Activated naive CD8-positive, alpha-beta T cell treated with anti-CD3 and anti-CD28 coated beads, Interleukin-2, amount 10 ng/mL, durations not matched to agents 7 days and 5 days (primary cell): ENCODE measurements around the gene XPC. TPM values are rescaled to one million over a fixed set of nuclear protein-coding genes. Genes with fewer than 3 reads are reported as not detected.

Experiments used
- ATAC-seq: fragments of 150-1000 bp; cut with Tn5 transposase; one replicate; pipeline ENCODE4 v1.10.0; 2021; ENCODE audit warnings: low read depth, moderate library complexity
- POLR2A ChIA-PET: fragments of 350-600 bp; sonication (Branson Sonifier 250); formaldehyde crosslinking; loops from one replicate; lab custom pipeline; 2021; ENCODE audit warnings: antibody characterized with exemption; lab: Charles Lee
- DNase-seq: peaks from one replicate; pipeline ENCODE4 v3.0.0; 2021
- H3K27ac Mint-ChIP-seq: one replicate; pipeline ENCODE4 v1.8.0; 2022; ENCODE audit warnings: mild to moderate bottlenecking, mixed read lengths
- H3K27me3 Mint-ChIP-seq: one replicate; pipeline ENCODE4 v1.8.0; 2022; ENCODE audit warnings: mild to moderate bottlenecking, moderate library complexity, mixed read lengths
- H3K36me3 Mint-ChIP-seq: one replicate; pipeline ENCODE4 v1.8.0; 2021; ENCODE audit warnings: mild to moderate bottlenecking, mixed read lengths
- H3K4me1 Mint-ChIP-seq: one replicate; pipeline ENCODE4 v1.8.0; 2021; ENCODE audit warnings: mixed read lengths
- H3K4me3 Mint-ChIP-seq: one replicate; pipeline ENCODE4 v1.8.0; 2022; ENCODE audit warnings: mild to moderate bottlenecking, moderate library complexity, mixed read lengths
- H3K9me3 Mint-ChIP-seq: one replicate; pipeline ENCODE4 v1.8.0; 2021; ENCODE audit warnings: mixed read lengths
- total RNA-seq, 2 experiments: library from RNA; stranded (reverse); gene quantifications; one replicate each; pipeline ENCODE4 v1.2.3, GENCODE V29; 2021

Gene XPC
- total RNA-seq, 2 experiments from 2014 or later: 53.3 to 56.8 TPM

GRCh38 chr3:14146381-14147065, 31.9 kb downstream of the XPC start:
- Mint-ChIP-seq H3K27ac (no peak overlapping the region), H3K9me3 (no peaks in the 10 kb centered on the region), H3K4me1 (peaks cover 17% of the 10 kb centered on the region), H3K36me3 (peaks cover 13% of the 10 kb centered on the region), H3K27me3 (no peaks in the 10 kb centered on the region), H3K4me3 (no peak overlapping the region)
- POLR2A ChIA-PET: interaction anchor here (0.8 to 5.6 kb wide), 2 partner anchors 22 to 32 kb away, joined by 3 to 31 read pairs; partner anchors contain the start of genes CHCHD4, LSM3, TMEM43 and XPC
- DNase-seq (no peak), ATAC-seq (no peak)

- Mint-ChIP-seq H3K9me3 (no peaks in the 10 kb centered on the region), H3K36me3 (peaks cover 10% of the 10 kb centered on the region), H3K4me1 (peaks cover 17% of the 10 kb centered on the region), H3K27me3 (no peaks in the 10 kb centered on the region), H3K27ac (peak overlapping the region; percentile 34), H3K4me3 (no peak overlapping the region)
- POLR2A ChIA-PET: interaction anchor here (0.7 to 5.6 kb wide), 6 partner anchors 13 to 286 kb away, joined by 3 to 31 read pairs (median 6); partner anchors contain the start of genes CHCHD4, LSM3, TMEM43 and XPC
- no peak for DNase-seq
- no peak for ATAC-seq
Measured at GRCh38 chr3:14145670-14146380, 32.6 kb downstream of the XPC start.

GRCh38 chr3:14145236-14145635, 33.2 kb downstream of the XPC start:
- Mint-ChIP-seq H3K27ac (peak overlapping the region; percentile 76), H3K9me3 (no peaks in the 10 kb centered on the region), H3K27me3 (no peaks in the 10 kb centered on the region), H3K36me3 (peaks cover 9% of the 10 kb centered on the region), H3K4me1 (peaks cover 17% of the 10 kb centered on the region), H3K4me3 (peak overlapping the region; percentile 32)
- ATAC-seq (no peak), DNase-seq (no peak)
- POLR2A ChIA-PET: interaction anchor here (0.7 to 5.6 kb wide), 5 partner anchors 13 to 287 kb away, joined by 3 to 31 read pairs (median 10); partner anchors contain the start of genes CHCHD4, LSM3, TMEM43 and XPC

- POLR2A ChIA-PET: interaction anchor here (0.7 to 5.6 kb wide), 5 partner anchors 14 to 287 kb away, joined by 3 to 31 read pairs (median 10); partner anchors contain the start of genes CHCHD4, LSM3, TMEM43 and XPC
- Mint-ChIP-seq H3K4me3 (peak overlapping the region; percentile 61), H3K27ac (peak overlapping the region; percentile 77), H3K9me3 (no peaks in the 10 kb centered on the region), H3K27me3 (no peaks in the 10 kb centered on the region), H3K36me3 (peaks cover 9% of the 10 kb centered on the region), H3K4me1 (peaks cover 17% of the 10 kb centered on the region)
- ATAC-seq (peak; percentile 89), DNase-seq (peak; percentile 46)
Measured at GRCh38 chr3:14144423-14145075, 33.9 kb downstream of the XPC start.

GRCh38 chr3:14143271-14144225, 34.9 kb downstream of the XPC start:
- POLR2A ChIA-PET: interaction anchor here (1.6 to 5.6 kb wide), 3 partner anchors 15 to 35 kb away, joined by 3 to 31 read pairs (median 24); partner anchors contain the start of genes CHCHD4, LSM3, TMEM43 and XPC
- peaks cover 17% of the 10 kb centered on the region for H3K4me1 Mint-ChIP-seq
- no peaks in the 10 kb centered on the region for H3K27me3 Mint-ChIP-seq
- H3K4me3 Mint-ChIP-seq: no peak overlapping the region
- H3K9me3 Mint-ChIP-seq: no peaks in the 10 kb centered on the region
- ATAC-seq (no peak), DNase-seq (no peak)
- H3K36me3 Mint-ChIP-seq: peaks cover 9% of the 10 kb centered on the region
- peak overlapping the region; percentile 73 for H3K27ac Mint-ChIP-seq

- Mint-ChIP-seq H3K36me3 (peaks cover 9% of the 10 kb centered on the region), H3K4me3 (peak overlapping the region; percentile 27), H3K4me1 (peaks cover 17% of the 10 kb centered on the region), H3K27me3 (no peaks in the 10 kb centered on the region), H3K9me3 (no peaks in the 10 kb centered on the region), H3K27ac (peak overlapping the region; percentile 72)
- no peak for ATAC-seq
- POLR2A ChIA-PET: interaction anchor here (3.9 to 5.6 kb wide), 2 partner anchors 18 to 36 kb away, joined by 24 to 31 read pairs; partner anchors contain the start of genes CHCHD4, LSM3, TMEM43 and XPC
- no peak for DNase-seq
Measured at GRCh38 chr3:14142567-14143270, 35.7 kb downstream of the XPC start.

GRCh38 chr3:14141602-14142341, 36.6 kb downstream of the XPC start:
- POLR2A ChIA-PET: interaction anchor here (3.9 to 5.6 kb wide), 2 partner anchors 17 to 37 kb away, joined by 24 to 31 read pairs; partner anchors contain the start of genes CHCHD4, LSM3, TMEM43 and XPC
- no peak overlapping the region for H3K4me3 Mint-ChIP-seq
- ATAC-seq (no peak), DNase-seq (no peak)
- peaks cover 9% of the 10 kb centered on the region for H3K36me3 Mint-ChIP-seq
- H3K9me3 Mint-ChIP-seq: no peaks in the 10 kb centered on the region
- H3K27me3 Mint-ChIP-seq: no peaks in the 10 kb centered on the region
- peaks cover 17% of the 10 kb centered on the region for H3K4me1 Mint-ChIP-seq
- H3K27ac Mint-ChIP-seq: peak overlapping the region; percentile 45

GRCh38 chr3:14141144-14141543, 37.3 kb downstream of the XPC start:
- no peak for DNase-seq
- Mint-ChIP-seq H3K4me3 (no peak overlapping the region), H3K9me3 (no peaks in the 10 kb centered on the region), H3K4me1 (peaks cover 17% of the 10 kb centered on the region), H3K27me3 (no peaks in the 10 kb centered on the region), H3K27ac (no peak overlapping the region), H3K36me3 (peaks cover 9% of the 10 kb centered on the region)
- POLR2A ChIA-PET: interaction anchor here (5.6 kb wide), 1 partner anchor 37 kb away, joined by 31 read pairs; the partner anchor contains the start of genes LSM3 and XPC
- ATAC-seq: no peak

- Mint-ChIP-seq H3K9me3 (no peaks in the 10 kb centered on the region), H3K27ac (no peak overlapping the region), H3K27me3 (no peaks in the 10 kb centered on the region), H3K4me1 (peaks cover 16% of the 10 kb centered on the region), H3K36me3 (peaks cover 12% of the 10 kb centered on the region), H3K4me3 (no peak overlapping the region)
- no peak for DNase-seq
- ATAC-seq: no peak
- POLR2A ChIA-PET: no interaction called here
Measured at GRCh38 chr3:14140668-14141067, 37.7 kb downstream of the XPC start.

- no peaks in the 10 kb centered on the region for H3K9me3 Mint-ChIP-seq
- peaks cover 10% of the 10 kb centered on the region for H3K36me3 Mint-ChIP-seq
- H3K27me3 Mint-ChIP-seq: no peaks in the 10 kb centered on the region
- H3K4me1 Mint-ChIP-seq: peaks cover 11% of the 10 kb centered on the region
- ATAC-seq (no peak), DNase-seq (no peak)
- POLR2A ChIA-PET: no interaction called here
- no peak overlapping the region for H3K4me3 Mint-ChIP-seq
- H3K27ac Mint-ChIP-seq: no peak overlapping the region
Measured at GRCh38 chr3:14139771-14140170, 38.6 kb downstream of the XPC start.
